Amygdala (tissue), 56 donors: ENCODE measurements around the gene PABPN1L.

Experiments
- DNase-seq, 56 donors: peaks; one replicate each; lab custom pipeline; 2025; lab: John Stamatoyannopoulos, UW

Gene PABPN1L

GRCh38 chr16:88854306-88855111 is 12.0 kb downstream of the PABPN1L start:
- DNase-seq = no peak

- DNase-seq = peak in 1 of 56 donors; percentile 8
These were observed 13.0 kb downstream of the PABPN1L start for GRCh38 chr16:88853325-88853941.

GRCh38 chr16:88851616-88852015 is 14.8 kb downstream of the PABPN1L start:
- no peak for DNase-seq

- no peak for DNase-seq
These were observed 15.8 kb downstream of the PABPN1L start for GRCh38 chr16:88850531-88851199.

GRCh38 chr16:88848557-88848956 is 17.9 kb downstream of the PABPN1L start:
- DNase-seq = no peak

GRCh38 chr16:88847654-88848053 is 18.8 kb downstream of the PABPN1L start:
- no peak for DNase-seq

GRCh38 chr16:88846088-88846487 is 20.4 kb downstream of the PABPN1L start:
- DNase-seq = no peak

- no peak for DNase-seq
These were observed 21.9 kb downstream of the PABPN1L start for GRCh38 chr16:88844419-88845036.

GRCh38 chr16:88843256-88843655 is 23.2 kb downstream of the PABPN1L start:
- no peak for DNase-seq

- no peak for DNase-seq
These were observed 23.7 kb downstream of the PABPN1L start for GRCh38 chr16:88842806-88843205.

GRCh38 chr16:88842308-88842756 is 24.1 kb downstream of the PABPN1L start:
- no peak for DNase-seq

GRCh38 chr16:88841521-88842307 is 24.7 kb downstream of the PABPN1L start:
- no peak for DNase-seq

GRCh38 chr16:88840600-88841215 is 25.8 kb downstream of the PABPN1L start:
- DNase-seq = peak in 2 of 56 donors; percentile 9 to 52

GRCh38 chr16:88839745-88840599 is 26.5 kb downstream of the PABPN1L start:
- no peak for DNase-seq

GRCh38 chr16:88839026-88839529 is 27.4 kb downstream of the PABPN1L start:
- no peak for DNase-seq

GRCh38 chr16:88838566-88838965 is 27.9 kb downstream of the PABPN1L start:
- no peak for DNase-seq

- DNase-seq = no peak
These were observed 28.7 kb downstream of the PABPN1L start for GRCh38 chr16:88837806-88838205.

- no peak for DNase-seq
These were observed 29.7 kb downstream of the PABPN1L start for GRCh38 chr16:88836791-88837190.

- DNase-seq = no peak
These were observed 30.6 kb downstream of the PABPN1L start for GRCh38 chr16:88835818-88836217.
